HEK293 (cell line): Measurements from ENCODE around the gene NAT16.
A peak's percentile ranks its signal among the peaks of the same experiment; 100 is the strongest.

Experiments used
- BCL11A ChIP-seq: fragments of 450-650 bp; formaldehyde crosslinking; IDR thresholded peaks from 2 replicates; pipeline ENCODE4 v1.5.1; 2016; ENCODE audit warnings: low read depth, missing biosample characterization, missing genetic modification characterization
- EGR2 ChIP-seq: fragments of 450-650 bp; formaldehyde crosslinking; IDR thresholded peaks from 2 replicates; pipeline ENCODE4 v1.5.1; 2016; ENCODE audit warnings: low read depth, missing biosample characterization, missing genetic modification characterization
- GLI2 ChIP-seq: fragments of 450-650 bp; formaldehyde crosslinking; IDR thresholded peaks from 2 replicates; pipeline ENCODE4; 2017; ENCODE audit warnings: missing biosample characterization, missing genetic modification characterization, low read depth, borderline replicate concordance
- GLI4 ChIP-seq: fragments of 450-650 bp; formaldehyde crosslinking; IDR thresholded peaks from 2 replicates; pipeline ENCODE4 v1.5.1; 2016; ENCODE audit warnings: missing biosample characterization, missing genetic modification characterization
- IKZF3 ChIP-seq: fragments of 450-650 bp; IDR thresholded peaks from 2 replicates; pipeline ENCODE4 v1.5.0; 2018; ENCODE audit warnings: missing biosample characterization, mild to moderate bottlenecking, missing genetic modification characterization, moderate library complexity
- KLF16 ChIP-seq: fragments of 450-650 bp; formaldehyde crosslinking; IDR thresholded peaks from 2 replicates; pipeline ENCODE4 v1.5.1; 2017; ENCODE audit warnings: missing biosample characterization, missing genetic modification characterization
- KLF8 ChIP-seq: fragments of 450-650 bp; formaldehyde crosslinking; IDR thresholded peaks from 2 replicates; pipeline ENCODE4 v1.5.1; 2016; ENCODE audit warnings: missing biosample characterization, missing genetic modification characterization
- KLF9 ChIP-seq: fragments of 450-650 bp; formaldehyde crosslinking; IDR thresholded peaks from 2 replicates; pipeline ENCODE4 v1.5.1; 2016; ENCODE audit warnings: missing biosample characterization, missing genetic modification characterization, low read depth
- OSR2 ChIP-seq: fragments of 450-650 bp; formaldehyde crosslinking; IDR thresholded peaks from 2 replicates; pipeline ENCODE4 v1.5.1; 2016; ENCODE audit warnings: missing biosample characterization, missing genetic modification characterization
- SP2 ChIP-seq: fragments of 450-650 bp; formaldehyde crosslinking; IDR thresholded peaks from 2 replicates; pipeline ENCODE4 v1.5.1; 2016; ENCODE audit warnings: missing biosample characterization, missing genetic modification characterization
- SP3 ChIP-seq: fragments of 450-650 bp; formaldehyde crosslinking; IDR thresholded peaks from 2 replicates; pipeline ENCODE4 v1.5.1; 2016; ENCODE audit warnings: missing biosample characterization, missing genetic modification characterization
- TCF7L2 ChIP-seq: IDR thresholded peaks from 2 replicates; pipeline ENCODE4 v1.6.1; 2011; ENCODE audit warnings: low read depth, mild to moderate bottlenecking, inconsistent platforms, low read length, moderate library complexity, borderline replicate concordance
- WT1 ChIP-seq: fragments of 450-650 bp; formaldehyde crosslinking; IDR thresholded peaks from 2 replicates; pipeline ENCODE4 v1.5.1; 2016; ENCODE audit warnings: missing biosample characterization, missing genetic modification characterization
- ZBTB17 ChIP-seq: fragments of 450-650 bp; formaldehyde crosslinking; IDR thresholded peaks from 2 replicates; pipeline ENCODE4 v1.5.1; 2016; ENCODE audit warnings: missing biosample characterization, missing genetic modification characterization
- ZBTB20 ChIP-seq: fragments of 450-650 bp; formaldehyde crosslinking; IDR thresholded peaks from 2 replicates; pipeline ENCODE4 v1.5.1; 2016; ENCODE audit warnings: missing biosample characterization, missing genetic modification characterization
- ZBTB48 ChIP-seq: fragments of 450-650 bp; formaldehyde crosslinking; IDR thresholded peaks from 2 replicates; pipeline ENCODE4 v1.5.1; 2016; ENCODE audit warnings: missing biosample characterization, missing genetic modification characterization
- ZBTB7A ChIP-seq: fragments of 450-650 bp; formaldehyde crosslinking; IDR thresholded peaks from 2 replicates; pipeline ENCODE4 v1.5.1; 2016; ENCODE audit warnings: low read depth, missing biosample characterization, missing genetic modification characterization
- ZBTB8A ChIP-seq: fragments of 450-650 bp; formaldehyde crosslinking; IDR thresholded peaks from 2 replicates; pipeline ENCODE4 v1.5.1; 2016; ENCODE audit warnings: missing biosample characterization, missing genetic modification characterization
- ZFP41 ChIP-seq: fragments of 450-650 bp; formaldehyde crosslinking; IDR thresholded peaks from 2 replicates; pipeline ENCODE4 v1.5.1; 2016; ENCODE audit warnings: missing biosample characterization, missing genetic modification characterization, borderline replicate concordance
- ZFP69B ChIP-seq: fragments of 450-650 bp; formaldehyde crosslinking; IDR thresholded peaks from 2 replicates; pipeline ENCODE4 v1.5.1; 2016; ENCODE audit warnings: missing biosample characterization, missing genetic modification characterization
- ZNF169 ChIP-seq: fragments of 450-650 bp; formaldehyde crosslinking; IDR thresholded peaks from 2 replicates; pipeline ENCODE4 v1.5.1; 2016; ENCODE audit warnings: missing biosample characterization, missing genetic modification characterization
- ZNF2 ChIP-seq: fragments of 450-650 bp; formaldehyde crosslinking; IDR thresholded peaks from 2 replicates; pipeline ENCODE4 v1.5.1; 2016; ENCODE audit warnings: missing biosample characterization, missing genetic modification characterization
- ZNF211 ChIP-seq: fragments of 450-650 bp; formaldehyde crosslinking; IDR thresholded peaks from 2 replicates; pipeline ENCODE4 v1.5.1; 2016; ENCODE audit warnings: low read depth, missing biosample characterization, missing genetic modification characterization
- ZNF274 ChIP-seq, 2 experiments: fragments of 200-500 bp in 1 of 2; fragments of 450-650 bp in 1 of 2; sonication (Bioruptor generic) in 1 of 2; formaldehyde crosslinking in 1 of 2; IDR thresholded peaks; 2 replicates each; pipeline versions ENCODE4 v1.5.1 to v1.6.1; 2014 to 2016; ENCODE audit warnings: borderline replicate concordance in 1 of 2, inconsistent platforms in 1 of 2, low read length in 1 of 2, missing biosample characterization in 1 of 2, missing genetic modification characterization in 1 of 2
- ZNF324 ChIP-seq: fragments of 450-650 bp; formaldehyde crosslinking; IDR thresholded peaks from 2 replicates; pipeline ENCODE4 v1.5.1; 2016; ENCODE audit warnings: missing biosample characterization, missing genetic modification characterization
- ZNF335 ChIP-seq: fragments of 450-650 bp; formaldehyde crosslinking; conservative IDR thresholded peaks from 2 replicates; pipeline ENCODE4 v1.5.1; 2016; ENCODE audit warnings: missing biosample characterization, missing genetic modification characterization
- ZNF366 ChIP-seq: fragments of 450-650 bp; formaldehyde crosslinking; conservative IDR thresholded peaks from 2 replicates; pipeline ENCODE4 v1.5.1; 2016; ENCODE audit warnings: missing biosample characterization, missing genetic modification characterization
- ZNF423 ChIP-seq: fragments of 450-650 bp; formaldehyde crosslinking; IDR thresholded peaks from 2 replicates; pipeline ENCODE4 v1.5.1; 2016; ENCODE audit warnings: missing biosample characterization, missing genetic modification characterization
- ZNF596 ChIP-seq: fragments of 450-650 bp; IDR thresholded peaks from 2 replicates; pipeline ENCODE4 v1.5.0; 2018; ENCODE audit warnings: missing biosample characterization, mild to moderate bottlenecking, missing genetic modification characterization, moderate library complexity
- ZNF629 ChIP-seq: fragments of 450-650 bp; formaldehyde crosslinking; IDR thresholded peaks from 2 replicates; pipeline ENCODE4 v1.5.1; 2017; ENCODE audit warnings: missing biosample characterization, missing genetic modification characterization
- ZNF670 ChIP-seq: fragments of 450-650 bp; formaldehyde crosslinking; IDR thresholded peaks from 2 replicates; pipeline ENCODE4 v1.5.1; 2016; ENCODE audit warnings: missing biosample characterization, missing genetic modification characterization, low read depth
- ZNF701 ChIP-seq: fragments of 450-650 bp; formaldehyde crosslinking; IDR thresholded peaks from 2 replicates; pipeline ENCODE4 v1.5.1; 2016; ENCODE audit warnings: missing biosample characterization, missing genetic modification characterization
- ZNF792 ChIP-seq: fragments of 450-650 bp; formaldehyde crosslinking; IDR thresholded peaks from 2 replicates; pipeline ENCODE4 v1.5.1; 2016; ENCODE audit warnings: missing biosample characterization, missing genetic modification characterization
- TF ChIP-seq, protein P1 (sequence below): fragments of 450-650 bp; formaldehyde crosslinking; IDR thresholded peaks from 2 replicates; pipeline ENCODE4 v1.5.1; 2016; ENCODE audit warnings: missing biosample characterization, missing genetic modification characterization
- TF ChIP-seq, protein P2 (sequence below): fragments of 450-650 bp; formaldehyde crosslinking; IDR thresholded peaks from 2 replicates; pipeline ENCODE4 v1.5.1; 2016; ENCODE audit warnings: missing biosample characterization, missing genetic modification characterization
- TF ChIP-seq, protein P3 (sequence below): fragments of 450-650 bp; formaldehyde crosslinking; IDR thresholded peaks from 2 replicates; pipeline ENCODE4 v1.5.1; 2017; ENCODE audit warnings: missing biosample characterization, missing genetic modification characterization

The NAT16 gene

DNA sequence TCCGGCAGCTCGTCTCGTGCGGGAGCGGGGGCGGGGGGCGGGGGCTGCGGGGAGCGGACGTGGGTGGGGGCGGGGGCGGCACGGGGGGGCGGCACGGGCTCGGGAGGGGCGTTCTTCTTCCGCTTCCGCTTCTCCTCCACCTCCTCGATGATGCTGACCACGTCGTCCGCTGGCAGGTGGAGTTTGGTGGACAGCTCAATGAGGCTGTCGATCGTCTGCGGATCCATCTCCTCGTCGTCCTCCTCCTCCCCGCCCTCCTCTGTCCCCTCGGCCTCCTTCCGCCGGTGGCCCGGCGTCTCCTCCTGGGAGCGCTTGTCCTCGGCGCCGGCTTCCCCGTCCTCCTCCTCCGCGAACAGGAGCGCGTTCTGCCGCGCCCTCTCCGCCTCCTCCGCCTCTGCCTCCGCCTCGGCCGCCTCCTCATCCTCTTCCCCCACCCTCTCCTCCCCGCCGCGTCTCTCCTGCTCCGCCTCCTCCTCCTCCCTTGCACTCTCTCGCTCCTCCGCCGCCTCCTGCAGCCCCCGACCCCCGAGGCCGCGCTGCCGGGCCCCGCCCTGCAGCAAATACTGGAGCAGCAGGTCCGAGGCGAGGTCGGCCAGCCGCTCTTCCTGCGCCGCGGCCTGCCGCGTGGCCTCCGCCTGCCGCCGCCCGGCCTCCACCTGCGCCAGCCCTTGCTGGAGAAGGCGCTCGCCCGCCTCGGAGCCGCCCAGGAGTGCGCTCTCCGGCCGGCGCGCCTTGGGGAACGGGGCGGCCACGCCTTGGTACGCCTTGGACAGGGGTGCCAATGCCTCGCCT, 16.6 kb downstream of the NAT16 start (continued):
- TF ChIP-seq, protein P1, sequence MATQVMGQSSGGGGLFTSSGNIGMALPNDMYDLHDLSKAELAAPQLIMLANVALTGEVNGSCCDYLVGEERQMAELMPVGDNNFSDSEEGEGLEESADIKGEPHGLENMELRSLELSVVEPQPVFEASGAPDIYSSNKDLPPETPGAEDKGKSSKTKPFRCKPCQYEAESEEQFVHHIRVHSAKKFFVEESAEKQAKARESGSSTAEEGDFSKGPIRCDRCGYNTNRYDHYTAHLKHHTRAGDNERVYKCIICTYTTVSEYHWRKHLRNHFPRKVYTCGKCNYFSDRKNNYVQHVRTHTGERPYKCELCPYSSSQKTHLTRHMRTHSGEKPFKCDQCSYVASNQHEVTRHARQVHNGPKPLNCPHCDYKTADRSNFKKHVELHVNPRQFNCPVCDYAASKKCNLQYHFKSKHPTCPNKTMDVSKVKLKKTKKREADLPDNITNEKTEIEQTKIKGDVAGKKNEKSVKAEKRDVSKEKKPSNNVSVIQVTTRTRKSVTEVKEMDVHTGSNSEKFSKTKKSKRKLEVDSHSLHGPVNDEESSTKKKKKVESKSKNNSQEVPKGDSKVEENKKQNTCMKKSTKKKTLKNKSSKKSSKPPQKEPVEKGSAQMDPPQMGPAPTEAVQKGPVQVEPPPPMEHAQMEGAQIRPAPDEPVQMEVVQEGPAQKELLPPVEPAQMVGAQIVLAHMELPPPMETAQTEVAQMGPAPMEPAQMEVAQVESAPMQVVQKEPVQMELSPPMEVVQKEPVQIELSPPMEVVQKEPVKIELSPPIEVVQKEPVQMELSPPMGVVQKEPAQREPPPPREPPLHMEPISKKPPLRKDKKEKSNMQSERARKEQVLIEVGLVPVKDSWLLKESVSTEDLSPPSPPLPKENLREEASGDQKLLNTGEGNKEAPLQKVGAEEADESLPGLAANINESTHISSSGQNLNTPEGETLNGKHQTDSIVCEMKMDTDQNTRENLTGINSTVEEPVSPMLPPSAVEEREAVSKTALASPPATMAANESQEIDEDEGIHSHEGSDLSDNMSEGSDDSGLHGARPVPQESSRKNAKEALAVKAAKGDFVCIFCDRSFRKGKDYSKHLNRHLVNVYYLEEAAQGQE, result peak; percentile 80
- peak; percentile 60 for TF ChIP-seq ZNF629 (tag by site-specific recombination)
- peak; percentile 81 for TF ChIP-seq ZNF335 (tag by site-specific recombination)
- TF ChIP-seq SP3 (tag by site-specific recombination), result peak; percentile 97
- peak; percentile 53 for TF ChIP-seq ZBTB8A (tag by site-specific recombination)
- peak; percentile 58; the same call in 1 of the 2 replicates for TF ChIP-seq ZNF701
- TF ChIP-seq ZNF2 (tag by site-specific recombination), result no peak
- TF ChIP-seq ZFP41, result no peak
- TF ChIP-seq, protein P2, sequence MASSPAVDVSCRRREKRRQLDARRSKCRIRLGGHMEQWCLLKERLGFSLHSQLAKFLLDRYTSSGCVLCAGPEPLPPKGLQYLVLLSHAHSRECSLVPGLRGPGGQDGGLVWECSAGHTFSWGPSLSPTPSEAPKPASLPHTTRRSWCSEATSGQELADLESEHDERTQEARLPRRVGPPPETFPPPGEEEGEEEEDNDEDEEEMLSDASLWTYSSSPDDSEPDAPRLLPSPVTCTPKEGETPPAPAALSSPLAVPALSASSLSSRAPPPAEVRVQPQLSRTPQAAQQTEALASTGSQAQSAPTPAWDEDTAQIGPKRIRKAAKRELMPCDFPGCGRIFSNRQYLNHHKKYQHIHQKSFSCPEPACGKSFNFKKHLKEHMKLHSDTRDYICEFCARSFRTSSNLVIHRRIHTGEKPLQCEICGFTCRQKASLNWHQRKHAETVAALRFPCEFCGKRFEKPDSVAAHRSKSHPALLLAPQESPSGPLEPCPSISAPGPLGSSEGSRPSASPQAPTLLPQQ (tag by site-specific recombination), result 0 out of 2 replicates have a peak, but pooled peaks have one; percentile 32
- TF ChIP-seq ZNF423 (tag by site-specific recombination), result no peak
- peak; percentile 86 for TF ChIP-seq GLI4 (tag by site-specific recombination)
- 0 out of 2 replicates have a peak, but pooled peaks have one; percentile 13 for TF ChIP-seq IKZF3 (tag by site-specific recombination)
- TF ChIP-seq ZFP69B (tag by site-specific recombination), result no peak; the same call in 1 of the 2 replicates
- TF ChIP-seq, protein P3, sequence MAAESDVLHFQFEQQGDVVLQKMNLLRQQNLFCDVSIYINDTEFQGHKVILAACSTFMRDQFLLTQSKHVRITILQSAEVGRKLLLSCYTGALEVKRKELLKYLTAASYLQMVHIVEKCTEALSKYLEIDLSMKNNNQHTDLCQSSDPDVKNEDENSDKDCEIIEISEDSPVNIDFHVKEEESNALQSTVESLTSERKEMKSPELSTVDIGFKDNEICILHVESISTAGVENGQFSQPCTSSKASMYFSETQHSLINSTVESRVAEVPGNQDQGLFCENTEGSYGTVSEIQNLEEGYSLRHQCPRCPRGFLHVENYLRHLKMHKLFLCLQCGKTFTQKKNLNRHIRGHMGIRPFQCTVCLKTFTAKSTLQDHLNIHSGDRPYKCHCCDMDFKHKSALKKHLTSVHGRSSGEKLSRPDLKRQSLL (tag by site-specific recombination), result no peak
- peak; percentile 97 for TF ChIP-seq ZBTB17 (tag by site-specific recombination)
- peak; percentile 41; the same call in 1 of the 2 replicates for TF ChIP-seq ZBTB48 (tag by site-specific recombination)
- no peak for TF ChIP-seq GLI2 (tag by site-specific recombination)
- TF ChIP-seq KLF8 (tag by site-specific recombination), result peak; percentile 93
- no peak for TF ChIP-seq ZNF670 (tag by site-specific recombination)
- TF ChIP-seq ZNF169, result no peak
- peak; percentile 40 for TF ChIP-seq OSR2 (tag by site-specific recombination)
- TF ChIP-seq ZNF366, result peak; percentile 60
- 0 out of 2 replicates have a peak, but pooled peaks have one; percentile 23 for TF ChIP-seq BCL11A (tag by site-specific recombination)
- TF ChIP-seq ZNF596, result no peak
- TF ChIP-seq ZBTB7A (tag by site-specific recombination), result peak; percentile 81
- peak; percentile 99 for TF ChIP-seq EGR2 (tag by site-specific recombination)
- TF ChIP-seq ZBTB20, result peak; percentile 57; the same call in 1 of the 2 replicates
- TF ChIP-seq KLF16 (tag by site-specific recombination), result peak; percentile 84; the same call in 1 of the 2 replicates
- peak; percentile 36; the same call in 1 of the 2 replicates for TF ChIP-seq ZNF324
- TF ChIP-seq TCF7L2, result no peak
- TF ChIP-seq ZNF792 (tag by site-specific recombination), result no peak
- TF ChIP-seq KLF9, result peak; percentile 66
- no peak for TF ChIP-seq ZNF274 (IDR thresholded peaks at IDR 0.05; ENCODE audit: low read length)
- no peak for TF ChIP-seq ZNF274 (tag by site-specific recombination; IDR thresholded peaks at IDR 0.05; ENCODE audit: borderline replicate concordance)
- TF ChIP-seq WT1, result peak; percentile 58; the same call in 1 of the 2 replicates
- peak; percentile 76 for TF ChIP-seq SP2
- no peak for TF ChIP-seq ZNF211
